GM21825 (cell line): Measurements from ENCODE around the gene CHST1.

ENCODE experiments used
- ATAC-seq: cut with Tn5 transposase; IDR thresholded peaks from one replicate; pipeline ENCODE4 v1.9.1; 2021; ENCODE audit warnings: mild to moderate bottlenecking, moderate library complexity; ENCODE audit not compliant: unreplicated experiment

Gene CHST1, protein sequence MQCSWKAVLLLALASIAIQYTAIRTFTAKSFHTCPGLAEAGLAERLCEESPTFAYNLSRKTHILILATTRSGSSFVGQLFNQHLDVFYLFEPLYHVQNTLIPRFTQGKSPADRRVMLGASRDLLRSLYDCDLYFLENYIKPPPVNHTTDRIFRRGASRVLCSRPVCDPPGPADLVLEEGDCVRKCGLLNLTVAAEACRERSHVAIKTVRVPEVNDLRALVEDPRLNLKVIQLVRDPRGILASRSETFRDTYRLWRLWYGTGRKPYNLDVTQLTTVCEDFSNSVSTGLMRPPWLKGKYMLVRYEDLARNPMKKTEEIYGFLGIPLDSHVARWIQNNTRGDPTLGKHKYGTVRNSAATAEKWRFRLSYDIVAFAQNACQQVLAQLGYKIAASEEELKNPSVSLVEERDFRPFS

DNA sequence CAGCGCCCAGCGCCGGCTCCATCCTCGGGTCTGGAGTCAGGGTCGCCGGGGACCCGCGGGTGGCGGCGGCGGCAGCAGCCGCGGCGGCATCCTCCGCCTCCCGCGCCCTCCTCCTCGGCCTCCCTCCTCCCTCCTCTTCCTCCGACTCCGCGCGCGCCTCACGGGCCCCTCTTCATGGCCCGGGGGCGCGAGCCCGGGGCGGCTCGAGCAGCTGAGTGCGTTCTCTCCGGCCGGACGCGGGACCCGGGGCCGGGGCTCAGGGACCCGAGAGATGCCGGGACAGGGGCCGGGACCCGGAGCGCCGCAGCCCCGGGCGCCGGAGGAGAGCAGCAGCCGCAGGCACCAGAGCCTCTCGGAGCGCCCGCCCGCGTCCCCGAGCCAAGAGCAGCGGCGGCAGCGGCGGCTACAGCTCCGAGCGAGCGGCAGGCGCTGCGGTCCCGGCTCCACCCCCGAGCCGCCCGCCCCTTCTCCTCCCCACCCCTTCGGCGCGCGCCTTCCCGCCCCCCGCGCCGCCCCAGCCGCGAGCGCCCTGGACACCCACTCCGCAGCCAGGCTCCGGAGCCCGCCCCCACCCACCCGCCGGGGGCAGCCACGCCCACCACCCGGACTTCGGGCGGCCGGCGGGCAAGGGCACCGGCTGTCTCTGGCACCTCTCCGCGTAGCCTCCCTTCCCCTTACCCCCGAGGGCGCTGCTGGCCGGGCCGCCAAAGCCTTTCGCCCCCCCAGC, at the start of gene CHST1:
TSS of gene CHST1 (minus strand) at position 417 of the 727 bp plus-strand sequence. CDS start 14,699 bp downstream, outside the sequence.
- no peak for ATAC-seq

DNA sequence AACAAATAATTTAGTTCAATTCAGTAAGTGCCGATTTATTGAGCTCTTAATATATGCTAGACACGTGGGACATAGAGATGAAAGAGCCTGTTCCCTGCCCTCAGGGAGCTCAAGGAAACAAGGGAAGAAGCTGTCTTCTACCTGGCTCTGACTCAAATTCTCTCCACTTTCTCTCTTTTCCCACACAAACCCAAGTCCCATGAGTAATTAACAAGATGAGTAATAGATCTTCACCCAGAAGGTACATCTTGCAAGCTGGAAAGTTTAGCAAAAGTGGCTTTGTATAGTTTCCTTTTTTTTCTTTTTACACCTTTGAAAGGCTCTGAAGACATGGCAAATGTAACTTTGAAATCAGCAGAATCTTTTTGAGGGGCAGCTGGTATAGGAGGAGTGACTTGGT, 48.2 kb upstream of the CHST1 start:
- ATAC-seq, result no peak

DNA sequence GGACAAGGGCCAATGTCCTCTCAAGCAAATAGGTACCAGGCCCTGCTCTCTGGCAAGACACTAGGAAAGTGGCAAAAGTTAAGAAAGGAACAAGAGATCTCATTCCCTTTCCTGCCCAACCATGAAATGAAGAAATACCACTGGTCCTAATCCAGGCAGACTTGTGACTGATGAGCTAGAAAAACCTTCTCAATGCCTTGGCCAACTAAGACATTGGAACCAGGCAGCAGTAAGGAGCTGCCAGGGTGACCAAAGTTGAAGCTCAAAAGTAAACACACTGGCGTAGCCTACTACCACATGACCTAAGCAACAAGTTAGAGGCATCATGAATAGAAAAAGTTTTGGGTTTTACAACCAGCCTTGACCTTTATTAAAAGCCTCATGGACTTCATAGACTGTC, 45.1 kb upstream of the CHST1 start:
- ATAC-seq, result no peak

DNA sequence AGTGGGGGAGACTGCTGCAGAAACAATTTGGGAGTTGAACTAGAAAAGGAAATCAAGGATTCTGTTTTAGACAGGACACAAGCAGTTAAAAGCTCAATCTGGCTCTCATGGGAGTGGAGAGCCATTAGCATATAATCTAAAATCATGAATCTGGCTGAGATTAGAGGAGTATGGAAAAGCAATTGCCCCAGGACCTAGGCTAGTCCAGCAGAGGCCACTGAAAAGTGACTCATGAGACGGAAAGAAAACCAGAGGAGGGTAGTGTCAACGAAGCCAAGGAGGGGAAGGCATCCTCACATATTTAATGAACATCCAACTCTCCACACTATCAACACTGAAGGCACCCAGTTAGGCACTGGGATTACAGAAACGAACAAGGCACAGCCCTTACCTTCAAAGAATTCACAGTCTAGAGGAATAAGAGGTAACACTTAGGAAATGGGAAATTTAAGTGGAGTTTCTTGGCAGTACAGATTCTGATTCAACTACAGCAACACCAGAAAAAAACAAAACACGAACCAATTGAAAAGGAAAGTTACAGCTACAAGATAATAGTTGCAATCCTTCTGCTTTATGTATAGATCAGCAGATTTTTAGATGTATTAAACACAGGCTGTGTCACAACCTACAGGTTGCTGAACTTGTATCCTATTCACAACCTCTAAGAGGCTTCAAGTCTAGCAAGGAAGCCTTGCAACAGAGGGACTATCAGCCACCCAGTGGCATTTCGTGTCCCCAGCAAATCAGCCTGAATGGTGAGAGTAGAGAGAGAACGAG, 43.7 kb upstream of the CHST1 start:
- ATAC-seq, result no peak

DNA sequence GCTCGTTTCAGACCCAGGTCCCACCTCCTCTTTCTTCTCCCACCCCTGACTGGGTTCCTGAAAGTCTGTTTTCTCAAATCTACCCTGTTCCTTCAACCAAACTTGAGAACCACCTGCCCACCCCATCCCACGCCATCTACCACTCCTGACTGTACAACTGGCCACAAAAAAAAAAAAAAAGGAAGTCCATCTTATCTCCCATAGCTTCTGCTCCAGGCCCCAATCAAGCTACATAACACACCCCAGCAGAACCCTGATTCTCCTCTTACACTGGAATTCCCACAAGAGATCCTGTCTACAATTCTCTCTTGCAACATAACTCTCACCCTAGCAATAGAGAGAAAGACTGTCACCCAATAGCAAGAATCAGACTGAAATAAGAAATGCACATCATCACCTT, 39.2 kb upstream of the CHST1 start:
- no peak for ATAC-seq

DNA sequence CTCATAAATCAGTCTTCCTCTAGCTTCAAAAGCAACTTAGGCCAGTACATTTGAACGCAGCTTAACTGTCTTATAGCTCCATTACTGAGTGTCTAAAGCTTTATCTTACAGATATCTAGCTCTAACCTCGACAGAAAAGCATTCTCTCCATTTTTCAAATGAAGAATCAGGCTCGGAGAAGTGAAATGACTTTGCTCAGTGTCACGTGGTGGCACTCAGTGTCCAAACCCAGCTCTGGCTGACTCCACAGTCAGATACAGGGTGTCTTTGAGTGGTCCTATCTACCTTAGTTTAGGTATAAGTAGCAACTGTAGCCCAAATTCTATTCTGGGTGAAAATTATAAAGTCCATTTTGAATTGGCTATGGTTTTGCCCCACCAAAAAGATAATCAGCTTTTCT, 38.7 kb upstream of the CHST1 start:
- ATAC-seq, result no peak

DNA sequence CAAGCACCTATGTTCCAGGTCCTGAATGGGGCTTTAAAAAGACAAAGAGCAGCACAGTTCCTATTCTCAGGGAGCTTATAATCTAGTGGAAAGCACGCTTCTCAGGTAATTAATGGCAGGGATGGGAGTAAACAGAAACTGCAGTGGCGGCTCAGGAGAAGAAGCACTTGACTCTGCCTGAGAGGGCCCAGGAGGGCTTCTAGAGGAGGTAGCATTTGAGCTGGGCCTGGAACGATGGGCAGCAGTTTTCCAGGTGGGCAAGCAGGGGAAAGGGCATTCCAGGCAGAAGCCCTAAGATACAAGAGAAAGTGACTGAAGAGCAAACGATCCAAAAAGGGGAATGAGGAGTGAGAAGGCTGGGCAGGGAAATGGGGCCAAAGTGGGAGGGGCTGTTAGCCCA, 37.1 kb upstream of the CHST1 start:
- ATAC-seq, result no peak

DNA sequence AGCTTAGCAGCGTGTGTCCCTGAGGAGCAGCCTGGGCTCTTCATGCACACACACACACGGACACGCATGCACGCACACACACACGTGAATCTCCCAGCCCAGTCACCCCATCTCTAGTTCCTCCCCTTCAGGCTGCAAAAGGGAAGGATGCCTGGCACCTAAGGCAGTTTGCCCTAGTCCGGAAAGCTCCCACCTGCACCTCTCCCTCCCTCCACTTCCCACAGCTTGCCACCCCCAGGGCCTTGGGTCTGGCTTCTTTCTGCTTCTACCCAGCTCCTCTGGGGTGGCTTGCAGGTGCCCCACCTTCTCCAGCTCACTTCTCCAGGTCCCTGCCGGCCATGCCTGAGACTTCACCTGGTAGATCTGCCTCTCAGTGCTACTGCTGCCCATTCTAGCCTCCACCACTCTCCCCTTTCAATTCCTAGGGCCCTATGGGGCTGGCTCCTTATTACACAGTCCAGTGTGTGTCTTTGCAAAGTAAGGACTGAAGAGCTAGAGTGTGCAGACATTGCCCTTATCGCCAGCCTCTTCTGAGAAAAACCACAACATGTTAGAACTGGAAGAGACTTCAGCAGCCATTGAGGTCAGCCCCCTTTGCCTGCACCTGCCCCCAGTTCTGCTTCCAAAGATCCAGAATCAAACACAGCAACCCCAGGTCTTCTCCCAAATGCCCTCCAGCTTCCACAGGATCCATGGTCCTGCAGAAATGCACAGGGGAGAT, 33.5 kb upstream of the CHST1 start:
- ATAC-seq, result no peak

DNA sequence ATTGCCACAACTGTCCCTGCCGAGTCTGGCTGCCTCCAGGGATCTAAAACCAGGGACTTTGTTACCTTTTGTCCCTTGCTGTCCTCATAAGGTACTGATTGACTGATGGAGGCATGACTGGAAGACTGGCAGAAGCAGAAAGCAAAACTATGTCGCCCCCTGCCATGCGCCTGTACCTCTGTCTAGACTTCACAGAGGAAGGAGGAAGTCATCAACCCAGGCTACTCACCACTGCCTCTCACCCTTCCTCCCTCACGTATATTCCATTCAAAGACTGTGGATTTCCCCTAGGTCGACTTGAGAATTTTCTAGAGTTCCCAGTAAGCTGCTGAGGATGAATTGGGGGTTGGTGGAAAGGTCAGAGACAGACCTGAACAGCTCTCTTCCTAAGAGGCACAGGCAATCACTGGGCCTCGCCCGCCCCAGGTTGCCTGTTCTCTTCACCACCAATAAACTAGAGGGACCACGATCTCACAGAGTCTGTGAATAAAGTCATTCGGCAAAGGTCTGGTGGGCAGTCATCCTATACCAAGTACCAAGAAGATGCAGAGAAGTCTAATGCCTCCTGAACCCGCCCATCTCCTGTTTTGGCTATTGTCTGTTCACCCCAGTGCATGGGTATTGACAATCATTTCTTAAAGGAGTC, 27.5 kb upstream of the CHST1 start:
- ATAC-seq, result no peak

DNA sequence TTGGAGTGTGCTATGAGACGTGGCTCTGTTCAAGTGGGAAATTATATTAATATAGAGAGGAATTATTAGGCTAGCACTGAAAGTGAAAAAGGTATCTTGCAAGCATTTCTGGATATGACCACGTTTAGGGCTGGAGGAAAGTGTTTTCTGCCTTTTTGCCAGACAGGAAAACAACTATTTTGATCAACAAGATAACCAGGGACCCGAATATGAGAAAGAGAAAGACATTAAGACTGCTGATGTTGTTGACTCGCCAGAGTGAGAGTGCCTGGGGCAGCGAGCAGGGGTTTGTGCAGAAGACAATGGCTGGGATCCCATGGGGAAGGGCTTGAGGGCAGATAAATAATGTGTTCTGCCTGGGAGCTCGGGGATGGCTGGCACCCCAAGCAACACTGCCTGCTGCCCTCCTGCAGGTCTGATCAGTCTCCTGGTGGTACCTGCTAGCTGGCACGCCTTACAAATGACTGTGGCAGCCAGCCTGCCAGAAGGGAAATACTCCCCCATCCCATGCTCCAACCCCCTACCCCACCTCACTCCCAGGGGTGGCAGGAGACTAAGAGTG, 23.1 kb upstream of the CHST1 start:
- ATAC-seq, result no peak

DNA sequence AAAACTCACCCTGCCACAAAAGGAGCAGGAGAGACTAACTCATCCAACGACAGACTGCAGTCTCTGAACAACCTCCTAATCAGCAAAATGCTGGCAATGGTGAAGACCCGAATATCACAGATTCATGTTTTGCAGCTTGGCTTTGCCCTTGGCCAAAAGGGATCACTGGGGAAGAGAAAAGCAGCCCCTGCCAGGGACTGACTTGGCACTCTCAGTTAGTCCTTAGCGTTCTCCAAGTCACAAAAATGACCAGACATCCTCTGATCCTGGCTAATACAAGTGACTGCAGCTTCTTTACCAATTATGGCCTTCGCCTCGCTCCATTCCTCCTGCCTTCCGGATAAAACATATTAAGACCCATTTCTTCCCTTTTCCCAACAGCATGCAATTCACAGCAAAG, 22.4 kb upstream of the CHST1 start:
- ATAC-seq, result no peak

DNA sequence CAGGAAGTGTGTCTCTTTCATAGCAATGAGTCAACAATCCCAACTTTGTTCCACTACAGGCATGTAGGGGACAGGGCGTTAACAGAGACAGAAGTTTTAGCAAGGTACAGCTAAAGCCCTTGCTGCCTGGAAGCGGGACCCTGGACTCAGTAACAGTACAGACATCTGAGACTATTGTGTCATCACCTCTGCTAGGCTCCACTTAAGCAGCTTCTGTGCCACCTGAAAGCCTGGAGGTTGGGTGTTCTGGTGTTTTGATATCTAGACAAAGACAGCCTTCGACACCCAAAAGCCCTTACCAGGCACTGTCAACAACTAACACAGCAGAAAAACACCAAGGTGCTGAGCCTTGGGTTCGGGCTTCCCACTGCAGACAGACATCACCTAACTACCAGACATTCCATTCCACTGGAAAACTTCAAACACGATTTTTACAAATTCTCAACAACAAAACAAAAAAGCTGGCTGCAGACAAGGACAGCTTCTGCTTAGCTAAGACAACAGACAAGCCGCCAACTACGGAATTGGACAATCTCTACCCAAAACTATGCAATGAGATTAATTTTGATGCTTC, 20.6 kb upstream of the CHST1 start:
- ATAC-seq, result no peak

DNA sequence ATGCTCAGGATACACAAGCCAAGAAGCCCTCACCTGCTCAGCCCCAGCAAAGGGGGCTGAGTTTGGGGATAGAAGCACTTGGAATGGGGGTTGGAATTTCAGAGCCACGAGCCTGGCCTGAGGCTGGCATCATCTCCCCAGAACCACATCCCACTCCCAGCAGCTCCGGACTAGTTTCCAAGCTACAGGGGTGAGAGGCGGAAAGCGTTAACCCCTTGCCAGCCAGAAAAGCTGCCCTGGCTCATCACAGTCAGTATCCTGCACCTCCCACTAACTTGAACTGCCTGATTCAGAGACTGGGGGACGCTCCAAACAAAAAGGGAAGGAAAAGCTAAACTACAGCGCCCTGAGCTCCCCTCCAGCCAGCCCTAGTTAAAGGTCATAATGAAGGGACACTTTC, 19.0 kb upstream of the CHST1 start:
- ATAC-seq, result no peak

DNA sequence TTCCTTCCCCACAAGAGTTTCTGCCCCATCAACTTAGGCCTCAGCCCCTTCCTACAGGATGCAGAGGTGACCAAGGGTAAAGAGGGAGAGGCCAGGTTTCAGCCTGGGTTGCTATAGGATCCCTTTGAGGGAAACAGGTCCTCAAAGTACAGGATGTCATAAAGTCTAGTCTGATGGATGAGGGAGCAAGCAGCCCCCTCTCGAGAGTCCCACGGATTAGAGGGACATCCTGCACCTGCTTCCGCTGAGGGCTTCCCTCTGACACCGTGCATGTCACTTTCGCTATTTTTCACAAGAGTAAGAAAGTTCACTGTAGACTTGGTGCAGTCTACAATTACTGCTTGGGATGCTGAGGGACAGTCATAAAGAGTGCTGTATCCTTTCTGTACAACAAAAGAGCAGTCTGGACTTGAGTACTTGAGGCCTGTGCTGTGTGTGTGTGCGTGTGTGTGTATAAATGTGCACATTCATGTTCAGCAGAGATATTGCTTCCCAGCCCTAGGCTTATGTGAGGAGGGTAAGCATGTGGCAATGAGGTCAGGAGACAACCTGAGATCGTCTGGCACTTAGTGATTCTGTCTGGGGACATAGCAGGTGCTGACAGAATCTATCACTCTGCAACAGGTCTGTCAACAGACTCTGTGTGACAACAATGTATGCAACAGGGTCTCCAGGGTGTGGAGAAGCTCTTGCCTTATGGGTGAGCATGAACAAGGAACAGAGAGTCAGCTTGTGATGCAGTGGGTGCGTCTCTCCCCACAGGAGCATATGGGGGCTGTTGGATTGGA, 18.0 kb upstream of the CHST1 start:
- ATAC-seq, result no peak

DNA sequence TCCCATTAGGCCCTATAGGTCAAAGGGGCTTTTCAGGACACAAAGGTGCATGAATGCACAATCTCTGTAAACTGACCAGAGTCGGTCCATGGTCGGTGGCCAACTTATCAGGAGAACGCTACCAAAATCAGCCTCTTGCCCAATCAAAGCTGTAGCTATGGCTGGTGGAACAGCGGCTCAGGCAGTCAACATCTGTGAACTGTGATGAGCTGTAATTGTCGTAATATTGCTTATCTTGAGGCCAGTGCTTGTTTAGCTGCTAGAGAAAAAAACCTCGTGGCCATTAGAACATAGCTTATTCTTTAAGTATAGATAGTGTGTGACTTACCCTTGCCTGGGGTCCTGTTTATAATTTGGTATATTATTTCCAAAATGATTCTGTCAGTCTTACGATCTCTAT, 14.4 kb upstream of the CHST1 start:
- ATAC-seq, result no peak

DNA sequence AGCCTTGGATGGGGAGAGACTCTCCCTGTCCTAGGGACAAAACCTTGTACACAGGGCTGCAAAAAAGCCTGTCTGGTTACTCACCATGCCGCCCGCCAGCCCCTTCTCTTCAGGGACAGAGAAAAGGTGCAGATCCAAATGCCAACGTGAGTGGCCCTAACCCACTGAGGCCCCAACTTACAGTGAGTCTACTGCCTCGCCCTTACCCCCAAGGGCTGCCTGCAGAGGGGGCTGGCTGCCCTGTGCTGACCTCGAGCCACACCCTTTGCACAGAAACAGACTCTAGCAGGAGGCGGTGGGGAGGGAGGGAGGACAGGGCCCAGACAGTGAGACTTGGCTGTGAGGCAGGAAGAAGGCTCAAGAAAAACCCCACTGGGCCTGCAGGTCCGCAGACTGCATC, 13.6 kb upstream of the CHST1 start:
- no peak for ATAC-seq

DNA sequence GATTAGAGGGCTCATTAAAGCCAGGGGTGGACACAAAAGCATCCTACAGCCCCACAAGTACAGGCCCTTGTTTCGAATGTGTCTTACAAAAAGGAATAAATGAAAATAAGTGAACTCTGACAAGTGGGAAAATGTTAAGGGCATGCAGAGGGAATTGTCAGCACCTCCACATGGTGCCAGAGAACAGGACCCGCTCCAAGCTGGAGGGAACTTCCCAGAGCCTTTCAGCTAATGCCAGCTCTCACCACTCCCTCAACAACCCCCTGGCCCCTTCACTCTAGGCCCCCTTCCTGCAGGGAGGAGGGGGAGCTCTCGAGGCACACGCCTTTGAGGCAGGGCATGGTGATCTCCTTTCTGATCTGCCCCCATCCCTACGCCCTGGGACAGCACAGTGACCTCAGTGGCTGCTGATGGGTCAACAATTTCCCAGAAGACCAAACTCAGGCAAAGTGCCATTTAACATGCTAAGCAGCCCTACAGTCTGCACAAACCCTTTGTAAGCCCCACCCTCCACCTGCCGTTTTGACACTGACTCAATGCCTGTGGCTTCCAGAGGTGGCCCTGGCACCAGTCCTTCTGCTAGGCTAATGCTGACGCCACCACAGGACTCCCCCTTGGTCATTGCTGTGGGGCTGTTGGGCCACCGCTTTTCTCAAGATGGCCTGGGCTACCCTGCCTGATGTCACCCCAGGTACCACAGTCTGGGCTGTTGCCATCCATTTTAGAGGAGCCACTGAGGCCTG, 12.5 kb upstream of the CHST1 start:
- no peak for ATAC-seq

DNA sequence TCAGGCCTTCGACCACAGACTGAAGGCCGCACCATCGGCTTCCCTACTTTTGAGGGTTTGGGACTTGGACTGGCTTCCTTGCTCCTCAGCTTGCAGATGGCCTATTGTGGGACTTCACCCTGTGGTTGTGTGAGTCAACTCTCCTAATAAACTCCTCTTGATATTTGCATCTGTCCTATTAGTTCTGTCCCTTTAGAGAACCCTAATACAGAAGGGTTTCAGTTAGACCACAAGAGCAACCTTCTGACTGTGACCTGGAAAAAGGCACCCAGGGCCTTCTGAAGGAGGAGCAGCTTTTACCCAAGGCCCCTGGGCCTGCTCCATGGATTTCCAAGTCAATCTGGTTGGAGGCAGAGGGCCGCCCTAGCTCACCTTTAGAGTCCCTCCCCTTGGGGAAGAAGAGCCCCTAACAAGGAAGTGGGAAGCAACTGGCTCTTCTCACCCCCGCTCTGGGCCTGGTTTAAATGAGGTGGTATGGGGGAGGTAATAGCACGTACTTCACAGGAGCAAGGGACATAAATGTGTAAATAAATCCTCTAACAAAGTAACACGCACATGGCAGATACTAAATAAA, 11.2 kb upstream of the CHST1 start:
- ATAC-seq, result peak; percentile 92
